Endometrial microvascular endothelial cells (primary cell): Measurements from ENCODE around the gene ZBTB38. TPM values are rescaled to one million over a fixed set of nuclear protein-coding genes. Genes with fewer than 3 reads are reported as not detected.

ENCODE experiments used
- in situ Hi-C: cut with HindIII; loops from 2 replicates; pipeline ENCODE4 v1.10.0; 2017; ENCODE audit warnings: low sequenced_read_pairs, low pct_unique_long_range_greater_than_20kb; ENCODE audit errors: inconsistent ontology term
- total RNA-seq: library from RNA; depleted of rRNA; stranded (reverse); fragments of >200 nt; gene quantifications from one replicate; pipeline ENCODE4 v1.2.3, GENCODE V29; 2015; ENCODE audit errors: inconsistent ontology term

Gene ZBTB38
- total RNA-seq, 1 donor from 2014 or later = 190 TPM

DNA sequence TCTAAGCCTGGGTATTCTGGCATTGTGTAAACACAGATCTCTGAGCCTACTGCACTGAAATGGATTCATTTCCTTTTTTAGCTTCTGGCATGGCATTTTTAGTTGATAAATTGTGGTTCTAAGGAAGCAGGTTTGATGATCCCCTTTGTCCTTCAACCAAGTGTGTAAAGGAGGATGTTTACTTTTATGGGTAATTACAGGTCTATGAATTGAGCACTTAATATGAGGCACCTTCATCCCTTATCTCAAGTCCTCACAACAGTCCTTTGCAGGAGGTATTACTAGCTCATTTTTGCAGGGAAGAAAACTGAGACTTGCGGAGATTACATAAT, 30.8 kb upstream of the ZBTB38 start:
- in situ Hi-C loops = no loop called here

DNA sequence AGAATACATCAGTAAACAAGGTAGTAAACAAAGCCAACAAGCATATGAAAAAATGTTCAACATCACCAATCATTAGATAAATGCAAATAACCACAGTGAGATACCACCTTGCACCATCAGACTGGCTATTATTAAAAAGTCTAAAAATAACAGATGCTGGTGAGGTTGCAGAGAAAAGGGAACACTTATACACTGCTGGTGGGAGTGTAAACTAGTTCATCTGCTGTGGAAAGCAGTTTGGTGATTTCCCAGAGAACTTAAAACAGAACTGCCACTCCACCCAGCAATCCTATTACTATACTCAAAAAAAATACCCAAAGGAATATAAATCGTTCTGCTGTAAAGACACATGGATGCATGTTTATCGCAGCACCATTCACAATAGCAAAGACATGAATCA, 30.3 kb upstream of the ZBTB38 start:
- in situ Hi-C loops = no loop called here

DNA sequence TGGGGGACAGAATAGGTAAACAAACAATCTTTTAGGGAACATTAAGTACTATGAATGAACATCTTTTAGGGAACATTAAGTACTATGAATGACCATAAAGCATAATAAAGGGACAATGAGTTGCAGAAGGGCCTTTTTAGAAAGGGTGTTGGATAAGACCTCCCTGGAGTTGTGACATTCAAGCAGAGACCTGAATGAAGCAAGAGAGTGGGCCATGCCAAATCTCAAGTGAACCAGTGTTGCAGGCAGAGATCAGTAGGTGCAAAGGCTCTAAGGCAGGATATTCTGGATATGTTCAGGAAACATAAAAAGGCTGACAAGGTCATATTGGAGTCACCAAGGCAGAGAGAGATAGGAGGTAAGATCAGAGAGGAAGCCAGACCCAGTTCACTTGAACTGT, 29.4 kb upstream of the ZBTB38 start:
- in situ Hi-C loops = no loop called here

DNA sequence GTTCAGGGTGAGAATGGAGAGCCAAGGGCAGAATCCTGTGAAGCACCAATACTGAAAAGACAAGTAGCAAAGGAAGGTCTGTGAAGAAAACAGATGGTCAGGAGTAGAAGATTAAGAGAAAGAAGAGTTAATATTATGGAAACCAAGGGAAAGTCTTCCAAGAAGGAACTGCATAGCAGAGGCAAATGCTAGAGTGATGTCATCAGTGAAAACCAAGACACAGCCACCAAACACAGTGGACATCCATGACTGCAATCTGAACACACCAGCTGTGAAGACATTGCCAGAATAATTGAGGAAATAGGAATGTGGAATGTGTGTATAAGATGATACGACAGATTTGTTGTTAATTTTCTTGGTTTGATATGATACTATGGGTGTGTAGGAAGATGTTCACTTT, 26.8 kb upstream of the ZBTB38 start:
- in situ Hi-C loops = no loop called here

DNA sequence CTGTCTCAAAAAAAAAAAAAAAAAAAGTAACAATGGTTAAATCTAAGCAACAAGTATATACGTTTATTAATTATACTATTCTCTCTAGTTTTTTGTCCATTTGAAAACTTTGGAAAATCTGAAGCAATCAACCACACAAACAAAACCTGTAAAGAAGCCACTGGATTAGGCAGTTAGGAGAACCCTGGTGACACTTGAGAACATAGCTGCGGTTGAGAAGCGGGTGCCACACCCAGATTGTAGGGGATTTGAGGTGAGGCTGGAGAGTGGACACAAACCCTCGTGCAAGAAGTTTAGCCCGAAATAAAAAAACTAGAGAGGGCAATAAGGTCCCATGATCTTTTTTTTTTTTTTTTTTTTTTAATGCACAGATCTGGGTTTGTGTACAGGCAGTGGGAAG, 25.9 kb upstream of the ZBTB38 start:
- in situ Hi-C loops = no loop called here

DNA sequence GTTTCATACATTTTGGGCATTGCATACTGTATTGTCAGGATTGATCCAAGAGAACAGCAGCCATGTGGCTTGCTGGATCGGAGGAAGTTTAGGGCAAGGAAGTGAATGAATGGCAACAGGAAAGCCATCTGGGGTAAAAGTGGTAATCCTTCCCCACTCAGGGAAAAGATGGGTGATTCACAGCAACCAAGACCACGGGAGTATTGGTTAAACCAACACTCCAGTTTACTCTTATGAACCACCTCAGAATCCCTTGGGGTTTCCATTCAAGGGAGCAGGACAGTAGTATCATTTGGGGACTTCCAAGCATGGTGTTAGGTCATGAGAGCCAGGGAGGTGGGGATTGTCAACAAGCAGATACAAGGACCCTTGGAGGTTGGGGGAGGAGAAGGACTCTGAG, 25.2 kb upstream of the ZBTB38 start:
- in situ Hi-C loops = no loop called here

DNA sequence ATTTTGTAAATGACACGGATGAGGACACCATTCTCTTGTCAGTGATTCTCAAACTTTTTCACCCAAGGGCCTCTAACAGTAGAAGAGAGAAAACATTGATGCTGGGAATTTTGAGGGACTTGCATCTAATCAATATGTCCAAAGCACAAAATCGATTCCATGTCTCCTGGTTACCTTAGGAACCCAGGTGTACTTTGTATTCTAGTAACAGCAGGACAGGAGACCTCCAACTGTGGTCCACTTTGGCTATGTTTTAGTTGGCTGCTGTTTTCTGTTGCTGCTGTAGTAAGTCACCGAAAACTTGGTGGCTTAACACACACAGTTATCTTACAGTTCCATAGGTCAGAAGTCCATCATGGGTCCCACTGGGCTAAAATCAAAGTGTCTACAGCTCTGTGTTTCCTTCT, 24.4 kb upstream of the ZBTB38 start:
- in situ Hi-C loops = no loop called here

DNA sequence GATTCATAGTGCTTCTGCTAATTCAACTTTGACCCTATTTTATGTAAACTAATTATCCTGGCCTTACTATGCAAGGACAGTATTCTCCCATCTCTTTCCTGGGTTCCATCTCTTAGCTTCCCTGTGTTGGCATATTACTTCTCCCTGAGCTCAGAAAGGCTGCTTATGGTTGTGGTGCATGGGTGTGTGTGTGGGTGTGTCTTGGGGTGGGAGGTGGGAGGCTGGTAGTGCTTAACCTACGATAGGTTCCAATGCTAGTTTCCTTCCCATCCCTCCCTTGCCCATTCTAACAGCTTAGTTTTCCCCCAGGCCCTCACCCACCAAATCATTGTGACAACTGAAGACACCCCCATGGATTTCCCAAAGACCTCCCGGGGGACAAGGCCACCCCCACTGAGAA, 22.8 kb upstream of the ZBTB38 start:
- in situ Hi-C loops = no loop called here

DNA sequence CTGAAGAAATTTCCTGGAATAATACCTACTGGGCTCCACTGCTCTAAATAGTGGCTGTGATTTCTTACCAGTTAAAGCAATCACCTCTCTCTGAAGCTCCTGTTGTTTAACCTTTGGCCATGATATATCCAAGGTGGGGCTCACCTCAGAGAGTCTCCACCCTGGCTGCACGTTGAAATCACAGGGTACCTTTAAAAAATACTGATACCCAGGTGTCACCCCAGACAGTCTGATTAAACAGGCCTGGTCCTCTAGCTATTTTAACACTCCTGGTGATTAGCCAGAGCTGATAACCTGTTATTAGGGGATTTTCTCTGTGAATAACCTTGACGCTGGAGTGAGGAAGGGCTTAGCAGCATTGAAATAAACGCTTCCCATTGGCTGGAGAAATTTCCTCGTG, 22.3 kb upstream of the ZBTB38 start:
- in situ Hi-C loops = no loop called here

DNA sequence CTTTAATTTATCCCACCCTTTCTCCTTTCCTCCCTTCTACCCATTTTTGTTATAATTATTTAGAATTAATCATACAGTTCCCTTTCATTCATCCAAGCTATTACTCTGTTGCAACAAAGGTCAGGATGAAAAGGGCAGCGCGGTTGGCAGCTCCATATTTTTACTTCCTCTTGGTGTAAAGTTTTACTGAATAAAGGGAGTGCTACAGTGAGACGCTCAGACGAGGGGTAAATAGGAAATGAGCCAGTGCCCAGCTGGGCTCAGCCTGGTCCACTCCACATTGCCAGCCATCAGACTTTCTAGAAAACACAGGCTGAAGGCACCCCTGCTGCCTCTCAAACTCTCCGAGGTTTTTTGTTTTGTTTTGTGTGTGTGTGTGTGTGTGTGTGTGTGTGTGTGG, 21.9 kb upstream of the ZBTB38 start:
- in situ Hi-C loops = no loop called here

DNA sequence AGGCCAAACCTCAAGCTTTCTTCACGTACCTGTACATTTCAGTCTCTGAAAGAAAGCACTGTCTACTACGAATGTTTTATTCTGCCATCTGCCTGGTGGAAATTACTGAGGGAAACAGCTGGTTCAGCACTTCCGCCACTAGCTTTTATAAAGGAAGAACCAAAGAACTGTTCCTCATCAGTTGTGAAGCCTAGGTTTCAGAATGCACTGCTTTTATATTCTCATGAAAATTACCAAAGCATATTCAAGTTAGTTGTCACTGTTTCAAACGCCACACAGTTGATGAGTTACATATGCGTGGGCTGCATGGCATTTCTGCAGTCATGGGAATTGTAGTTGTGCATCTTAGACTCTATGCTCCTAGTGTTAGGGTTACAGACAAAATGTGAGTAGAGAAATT, 21.5 kb upstream of the ZBTB38 start:
- in situ Hi-C loops = no loop called here

DNA sequence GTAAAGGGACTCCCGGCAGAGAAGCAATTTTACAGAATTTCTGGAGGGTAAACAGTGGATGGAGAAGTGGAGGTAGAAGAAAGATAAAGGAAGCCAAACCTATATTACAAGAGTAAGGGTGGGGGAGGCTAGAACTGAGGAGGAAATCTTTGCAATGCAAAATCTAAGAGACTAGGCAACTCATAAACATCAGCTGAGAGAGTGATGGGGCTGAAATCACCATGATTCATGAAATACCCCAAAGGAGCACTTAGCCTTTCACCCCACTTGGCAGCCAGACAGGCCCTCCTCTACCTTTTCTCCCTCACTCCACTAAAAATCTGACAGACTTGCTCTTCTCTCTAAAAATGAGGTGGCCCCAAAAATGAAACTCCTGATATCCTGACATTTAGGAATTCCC, 19.5 kb upstream of the ZBTB38 start:
- in situ Hi-C loops = no loop called here

DNA sequence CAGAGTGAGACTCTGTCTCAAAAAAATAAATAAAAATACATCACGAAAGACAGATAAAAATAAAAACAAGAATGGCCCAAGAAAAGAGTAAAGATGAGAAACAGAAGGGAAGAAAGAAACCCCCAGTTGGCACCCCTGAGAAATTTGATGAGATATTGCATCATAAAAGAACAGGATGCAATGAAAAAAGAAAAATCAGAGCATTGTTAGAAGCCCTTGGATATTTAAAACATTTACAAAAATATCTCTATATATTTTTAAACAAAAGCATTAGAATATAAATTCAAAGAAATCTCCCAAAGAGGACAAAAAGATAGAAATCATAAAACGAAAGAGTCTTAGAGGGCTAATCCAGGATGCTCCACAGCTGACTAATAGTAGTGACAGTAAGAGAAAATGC, 18.6 kb upstream of the ZBTB38 start:
- in situ Hi-C loops = no loop called here

DNA sequence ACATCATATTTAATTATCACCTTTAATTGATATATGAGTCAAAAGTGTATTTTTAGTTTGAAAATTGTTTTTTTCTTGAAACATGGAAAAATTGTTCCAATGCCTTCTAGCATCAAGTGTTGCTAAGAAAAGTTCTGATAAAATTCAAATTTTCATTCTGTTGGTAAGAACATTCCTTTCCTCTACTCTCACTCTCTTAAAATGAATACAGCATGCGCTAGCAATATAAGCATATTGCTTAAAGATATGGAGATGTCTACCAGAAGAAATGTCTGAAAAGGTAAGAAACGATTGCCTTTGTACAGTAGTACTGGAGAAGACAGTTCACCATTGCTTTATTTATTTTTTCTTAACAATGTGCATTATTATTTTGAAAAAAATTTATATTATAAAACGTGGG, 17.6 kb upstream of the ZBTB38 start:
- in situ Hi-C loops = no loop called here

DNA sequence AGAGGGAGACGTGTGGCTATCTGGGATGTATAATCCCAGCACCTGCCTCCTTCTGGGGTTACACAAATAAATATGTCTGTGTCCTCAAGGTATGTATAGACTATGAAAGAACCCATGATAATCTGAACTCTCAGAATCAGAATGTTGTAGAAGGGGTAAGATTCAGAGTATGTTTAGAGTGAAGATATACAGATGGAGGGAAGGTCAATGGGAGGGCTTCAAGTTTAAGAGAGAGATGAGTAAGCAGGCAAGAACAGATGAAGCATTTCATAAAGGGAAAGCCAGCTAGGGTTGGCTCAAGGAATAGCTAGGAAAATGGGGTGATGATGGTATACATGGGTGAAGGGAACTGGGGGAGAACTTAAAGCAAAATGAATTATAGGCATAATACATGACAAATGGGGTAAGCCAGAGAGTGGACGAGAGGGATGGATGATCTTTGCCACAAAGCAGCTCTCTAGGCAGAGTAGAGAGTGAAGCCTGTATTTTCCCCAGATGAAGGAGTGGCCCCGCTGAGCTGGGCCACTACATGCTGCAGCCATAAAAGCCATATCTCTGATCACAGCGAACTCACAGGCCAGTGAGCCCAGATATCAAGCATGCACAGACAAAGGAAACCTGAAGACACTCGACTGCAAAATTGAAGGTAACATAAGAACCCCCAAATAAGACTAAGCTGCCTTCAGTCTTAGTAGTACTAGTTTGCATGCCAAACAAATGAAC, 15.9 kb upstream of the ZBTB38 start:
- in situ Hi-C loops = no loop called here

DNA sequence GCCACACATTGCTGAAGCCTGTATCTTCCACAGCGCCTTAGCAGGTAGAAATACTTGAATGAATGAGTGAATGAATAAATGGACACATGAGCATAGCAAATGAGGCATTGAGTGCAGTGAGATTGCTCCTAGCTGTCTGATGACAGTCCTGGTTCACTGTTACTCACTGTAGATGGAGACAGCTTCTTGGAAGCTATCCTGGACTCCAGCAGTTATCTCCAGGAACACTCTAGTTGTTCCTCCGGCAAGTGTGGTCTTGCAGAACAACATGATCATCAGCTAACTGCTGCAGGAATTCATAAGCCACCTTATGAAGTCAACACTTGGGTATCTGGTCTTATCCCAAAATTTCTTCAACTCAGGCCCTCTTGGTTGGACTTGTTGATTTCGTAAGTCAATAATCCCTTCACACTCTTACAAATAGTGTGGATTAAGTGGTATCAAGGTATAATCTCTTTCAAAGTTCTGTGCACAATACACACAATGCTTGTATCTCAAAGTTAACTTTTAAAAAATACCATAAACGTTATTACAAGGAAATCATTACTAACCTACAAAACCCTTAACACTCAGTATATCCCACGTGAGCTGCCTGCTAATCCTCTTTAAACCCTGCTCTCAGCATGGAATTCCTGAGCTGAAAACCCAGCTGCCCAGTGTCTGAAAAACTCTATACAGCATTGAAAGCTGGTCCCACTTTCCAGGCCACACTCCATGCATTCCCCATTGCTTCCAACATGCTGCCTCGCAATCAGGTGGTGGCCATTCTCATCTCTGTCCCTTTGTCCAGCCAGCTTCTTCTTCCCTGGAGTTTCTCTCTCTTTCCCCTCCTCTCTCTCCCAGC, 14.4 kb upstream of the ZBTB38 start:
- in situ Hi-C loops = no loop called here

DNA sequence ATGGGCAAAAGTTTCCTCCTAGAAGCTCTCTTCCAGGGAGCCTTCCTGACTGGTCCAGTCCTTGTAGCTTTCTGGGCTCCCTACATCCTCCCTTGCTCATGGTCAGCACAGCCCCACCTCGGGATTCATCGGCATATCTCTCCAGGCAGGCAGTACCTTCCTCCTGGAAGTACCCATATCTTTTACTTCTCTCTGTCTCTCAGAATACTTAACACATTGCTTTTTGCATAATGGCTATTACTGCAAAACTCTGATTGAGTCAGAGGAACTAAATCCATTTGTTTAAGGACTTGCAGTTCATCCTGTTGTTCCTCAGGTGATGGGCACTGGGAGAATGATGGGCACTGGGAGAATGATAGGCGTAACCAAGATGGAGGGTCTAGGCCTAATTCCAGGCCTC, 13.8 kb upstream of the ZBTB38 start:
- in situ Hi-C loops = no loop called here

DNA sequence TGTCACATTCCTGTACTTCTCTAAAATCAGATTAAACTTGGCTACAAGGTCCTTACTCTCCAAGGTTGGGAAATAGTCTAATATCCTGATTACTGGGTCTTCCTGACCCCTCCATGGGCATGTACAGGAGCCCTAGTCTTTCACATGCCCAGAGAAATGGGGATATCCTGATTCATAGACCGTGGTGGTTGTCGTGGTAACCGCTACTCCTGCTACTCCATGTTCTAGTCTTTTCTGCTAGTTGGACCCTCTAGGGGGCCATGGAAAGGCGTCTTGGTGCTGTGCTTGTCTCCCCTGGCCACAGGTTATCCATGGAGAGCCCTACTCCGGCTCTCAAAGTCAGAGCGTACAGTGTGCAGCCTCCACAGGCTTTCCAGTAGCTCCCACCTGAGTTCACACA, 13.1 kb upstream of the ZBTB38 start:
- in situ Hi-C loops = no loop called here

DNA sequence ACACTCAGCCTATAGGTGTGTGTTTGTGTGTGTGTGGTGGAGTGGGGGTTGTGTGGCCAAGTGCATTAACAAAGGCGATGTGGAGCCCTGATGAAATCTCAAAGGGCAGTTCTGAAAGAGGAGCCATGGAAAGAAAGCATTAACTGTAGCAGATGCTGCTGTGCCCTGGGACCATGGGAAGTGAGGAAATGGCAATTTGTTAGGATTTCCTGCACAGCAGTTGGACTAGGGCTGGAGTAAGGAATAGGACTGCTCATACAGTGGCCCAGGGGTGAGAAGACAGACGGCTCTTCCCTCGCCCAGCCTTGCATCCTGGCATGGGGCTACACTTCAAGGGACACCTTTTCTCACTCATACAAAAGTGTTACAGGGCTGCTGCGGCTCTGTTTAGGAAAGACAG, 12.3 kb upstream of the ZBTB38 start:
- in situ Hi-C loops = no loop called here

DNA sequence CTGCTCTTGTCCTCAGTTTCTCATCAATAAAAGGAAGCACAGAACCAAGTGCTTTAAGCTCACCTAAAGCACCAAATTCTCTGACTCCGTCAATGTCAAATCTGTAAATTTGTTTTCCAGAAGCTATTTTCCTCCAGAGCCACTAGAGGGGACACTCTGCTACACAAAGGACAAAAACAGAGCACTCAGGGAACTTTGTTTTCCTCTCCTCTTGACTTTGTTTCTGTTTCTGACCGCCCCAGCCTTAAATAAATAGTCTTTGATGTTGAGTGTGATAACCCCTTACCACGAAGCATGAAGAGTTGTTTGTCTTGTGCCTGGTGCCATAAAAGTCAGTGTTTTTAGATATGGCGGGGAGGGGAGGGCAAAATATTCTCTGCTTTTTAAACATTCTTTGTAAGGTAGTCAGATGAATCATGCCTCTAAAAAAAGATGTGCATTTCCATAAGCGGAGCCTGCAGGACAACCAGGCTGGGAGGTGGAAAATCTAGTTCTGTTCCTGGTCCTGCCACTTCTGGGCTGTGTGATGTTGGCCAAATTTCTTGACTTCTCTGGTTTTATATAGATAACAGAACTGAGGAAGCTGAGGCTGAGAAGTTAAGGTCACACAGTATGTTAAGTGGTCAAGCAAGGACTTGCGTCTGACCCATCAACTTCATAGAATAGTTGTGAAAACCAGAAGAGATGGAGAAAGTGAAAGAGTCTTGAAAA, 7.3 kb upstream of the ZBTB38 start:
- in situ Hi-C loops = no loop called here
